ENCODE data around the gene AKT3. TPM values are rescaled to one million over a fixed set of nuclear protein-coding genes. Genes with fewer than 3 reads are reported as not detected.

Gene AKT3
- total and polyA plus RNA-seq, 7 donors = 2.1 to 105 (median 66.4) TPM

DNA sequence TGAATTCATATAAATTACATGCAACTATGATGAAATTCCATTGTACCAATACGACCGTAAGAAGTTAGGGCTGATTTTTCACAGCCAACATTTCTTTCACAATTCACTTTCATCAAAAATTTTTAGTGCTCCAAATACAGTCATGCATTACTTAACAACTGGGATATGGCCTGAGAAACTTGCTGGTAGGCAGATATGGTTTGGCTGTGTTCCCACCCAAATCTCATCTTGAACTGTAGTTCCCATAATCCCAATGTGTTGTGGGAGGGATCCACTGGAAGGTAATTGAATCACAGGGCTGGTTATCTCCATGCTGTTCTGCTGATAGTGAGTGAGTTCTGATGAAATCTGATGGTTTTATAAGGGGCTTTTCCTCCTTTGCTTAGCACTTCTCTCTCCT is 244.4 kb downstream of the AKT3 start:
- Histone ChIP-seq H3K4me1 (no peaks in the 10 kb centered on the region), H3K27me3 (no peaks in the 10 kb centered on the region), H3K9me3 (peaks cover 0 to 7% (median 1%) of the 10 kb centered on the region in 4 donors), H3K36me3 (no peaks in the 10 kb centered on the region), H3K27ac (no peak overlapping the region), H3K4me3 (no peak overlapping the region)
- intact Hi-C loops (cut with DNase I) = no loop called here
- 94 to 96% methylated on average over 2 of the region's 2 CpGs for WGBS, 2 donors
- no peak for DNase-seq
- TF ChIP-seq EP300 (IDR thresholded peaks at IDR 0.05) (no peak), POLR2A (IDR thresholded peaks at IDR 0.05) (no peak), POLR2AphosphoS5 (IDR thresholded peaks at IDR 0.05) (no peak)
- TF ChIP-seq, protein P1, sequence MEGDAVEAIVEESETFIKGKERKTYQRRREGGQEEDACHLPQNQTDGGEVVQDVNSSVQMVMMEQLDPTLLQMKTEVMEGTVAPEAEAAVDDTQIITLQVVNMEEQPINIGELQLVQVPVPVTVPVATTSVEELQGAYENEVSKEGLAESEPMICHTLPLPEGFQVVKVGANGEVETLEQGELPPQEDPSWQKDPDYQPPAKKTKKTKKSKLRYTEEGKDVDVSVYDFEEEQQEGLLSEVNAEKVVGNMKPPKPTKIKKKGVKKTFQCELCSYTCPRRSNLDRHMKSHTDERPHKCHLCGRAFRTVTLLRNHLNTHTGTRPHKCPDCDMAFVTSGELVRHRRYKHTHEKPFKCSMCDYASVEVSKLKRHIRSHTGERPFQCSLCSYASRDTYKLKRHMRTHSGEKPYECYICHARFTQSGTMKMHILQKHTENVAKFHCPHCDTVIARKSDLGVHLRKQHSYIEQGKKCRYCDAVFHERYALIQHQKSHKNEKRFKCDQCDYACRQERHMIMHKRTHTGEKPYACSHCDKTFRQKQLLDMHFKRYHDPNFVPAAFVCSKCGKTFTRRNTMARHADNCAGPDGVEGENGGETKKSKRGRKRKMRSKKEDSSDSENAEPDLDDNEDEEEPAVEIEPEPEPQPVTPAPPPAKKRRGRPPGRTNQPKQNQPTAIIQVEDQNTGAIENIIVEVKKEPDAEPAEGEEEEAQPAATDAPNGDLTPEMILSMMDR (IDR thresholded peaks at IDR 0.05) = no peak

DNA sequence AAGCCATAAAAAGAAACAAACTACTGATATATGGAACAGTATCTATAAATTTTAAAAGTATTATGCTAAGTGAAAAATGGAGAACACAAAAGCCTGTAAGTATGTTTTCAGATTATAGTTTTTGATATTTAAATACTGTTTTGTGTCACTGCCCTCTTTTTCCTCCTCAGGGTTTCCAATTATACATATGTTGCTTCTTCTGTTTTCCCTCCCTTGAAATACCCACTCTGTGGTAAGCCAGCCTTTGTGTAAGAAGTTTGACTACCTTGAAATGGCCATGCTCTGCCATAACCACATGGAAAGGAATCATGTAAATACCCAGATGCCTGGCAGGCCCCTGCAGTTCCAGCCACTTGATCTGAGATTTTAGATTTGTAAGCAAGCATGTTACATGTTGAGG is 248.3 kb downstream of the AKT3 start:
- H3K4me1 ChIP-seq = peaks cover 0 to 10% (median 0%) of the 10 kb centered on the region in 4 donors
- DNase-seq = no peak
- TF ChIP-seq POLR2A (IDR thresholded peaks at IDR 0.05) (no peak), EP300 (IDR thresholded peaks at IDR 0.05) (no peak), POLR2AphosphoS5 (IDR thresholded peaks at IDR 0.05) (no peak)
- TF ChIP-seq, protein P1 (IDR thresholded peaks at IDR 0.05) = no peak
- H3K27me3 ChIP-seq = no peaks in the 10 kb centered on the region
- H3K27ac ChIP-seq = no peak overlapping the region
- H3K9me3 ChIP-seq = peaks cover 0 to 7% (median 1%) of the 10 kb centered on the region in 4 donors
- H3K4me3 ChIP-seq = no peak overlapping the region
- no peaks in the 10 kb centered on the region for H3K36me3 ChIP-seq
- intact Hi-C loops (cut with DNase I) = no loop called here

DNA sequence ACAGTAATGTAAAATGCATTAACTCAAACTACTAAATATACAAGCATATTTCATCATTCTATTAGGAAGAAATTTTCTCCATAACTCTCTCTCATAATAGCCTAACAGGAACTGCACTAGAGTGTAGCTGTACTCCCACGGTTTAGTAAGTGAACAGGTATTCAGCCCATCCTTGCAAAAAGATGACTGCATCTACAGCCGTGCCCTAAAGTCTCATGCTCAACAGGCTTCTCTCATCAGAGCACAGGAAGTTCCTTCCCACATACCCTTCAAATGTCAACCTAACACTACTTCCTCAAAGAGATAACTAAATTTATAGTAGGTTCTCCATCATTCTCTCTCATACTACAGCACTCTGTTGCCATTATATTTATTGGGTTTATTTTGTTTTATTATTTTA is 251.6 kb downstream of the AKT3 start:
- H3K4me1 ChIP-seq = peaks cover 0 to 10% (median 0%) of the 10 kb centered on the region in 4 donors
- DNase-seq = no peak

DNA sequence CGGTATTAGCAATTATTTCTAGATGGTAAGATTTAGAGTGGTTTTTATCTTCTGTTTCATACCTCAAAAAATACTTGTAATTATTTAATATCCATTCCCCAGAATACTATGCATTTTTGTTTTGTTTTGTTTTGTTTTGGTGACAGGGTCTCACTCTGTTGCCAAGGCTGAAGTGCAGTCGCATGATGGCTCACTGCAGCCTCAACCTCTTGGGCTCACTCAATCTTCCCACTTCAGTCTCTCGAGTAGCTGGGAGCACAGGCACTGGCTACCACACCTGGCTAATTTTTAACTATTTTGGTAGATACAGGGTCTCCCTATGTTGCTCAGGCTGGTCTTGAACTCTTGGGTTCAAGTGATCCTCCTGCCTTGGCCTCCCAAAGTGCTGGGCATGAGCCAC is 252.7 kb downstream of the AKT3 start:
- Histone ChIP-seq H3K4me3 (no peak overlapping the region), H3K27me3 (no peaks in the 10 kb centered on the region), H3K27ac (no peak overlapping the region), H3K9me3 (peaks cover 0 to 7% (median 1%) of the 10 kb centered on the region in 4 donors), H3K36me3 (no peaks in the 10 kb centered on the region), H3K4me1 (peaks cover 0 to 10% (median 0%) of the 10 kb centered on the region in 4 donors)
- intact Hi-C loops (cut with DNase I) = no loop called here
- 74 to 79% methylated on average over 3 of the region's 3 CpGs for WGBS, 2 donors
- no peak for DNase-seq
- TF ChIP-seq POLR2AphosphoS5 (IDR thresholded peaks at IDR 0.05) (no peak), EP300 (IDR thresholded peaks at IDR 0.05) (no peak), POLR2A (IDR thresholded peaks at IDR 0.05) (no peak)
- TF ChIP-seq, protein P1 (IDR thresholded peaks at IDR 0.05) = no peak

More for the DNA sequence above, 251.6 kb downstream of the AKT3 start:
- Histone ChIP-seq H3K27ac (no peak overlapping the region), H3K36me3 (no peaks in the 10 kb centered on the region), H3K9me3 (peaks cover 0 to 7% (median 1%) of the 10 kb centered on the region in 4 donors), H3K27me3 (no peaks in the 10 kb centered on the region), H3K4me3 (no peak overlapping the region)
- TF ChIP-seq EP300 (IDR thresholded peaks at IDR 0.05) (no peak), POLR2AphosphoS5 (IDR thresholded peaks at IDR 0.05) (no peak), POLR2A (IDR thresholded peaks at IDR 0.05) (no peak)
- TF ChIP-seq, protein P1 (IDR thresholded peaks at IDR 0.05) = no peak
- 45 to 51% methylated on average over 2 of the region's 2 CpGs for WGBS, 2 donors
- intact Hi-C loops (cut with DNase I) = no loop called here

DNA sequence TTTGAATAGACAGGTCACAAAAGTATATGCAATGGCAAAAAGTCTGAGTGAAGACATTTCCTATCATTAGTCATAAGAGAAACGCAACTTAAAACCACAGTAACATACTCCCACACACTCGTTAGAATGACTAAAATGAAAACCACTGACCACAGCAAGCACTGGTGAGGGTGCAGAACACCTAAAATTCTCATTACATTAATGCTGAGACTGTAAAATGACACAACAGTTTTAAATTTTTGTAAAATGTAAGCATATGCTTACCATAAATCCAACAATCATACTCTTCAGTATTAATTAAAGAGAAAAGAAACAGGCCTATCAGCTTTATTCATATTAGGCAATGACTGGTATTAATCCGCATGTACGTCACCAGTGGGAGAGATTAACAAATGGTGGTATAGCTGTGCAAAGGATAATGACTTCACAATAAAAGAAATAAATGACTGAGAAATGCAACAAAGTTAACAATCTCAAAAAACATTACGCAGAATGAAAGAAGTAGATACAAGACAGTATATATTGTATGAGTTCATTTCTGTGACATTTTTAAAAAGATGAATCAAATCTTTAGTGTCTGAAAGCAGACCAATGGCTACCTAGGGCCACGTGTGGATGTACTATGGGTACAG is 253.5 kb downstream of the AKT3 start:
- H3K9me3 ChIP-seq = no peaks in the 10 kb centered on the region
- H3K27ac ChIP-seq = no peak overlapping the region
- intact Hi-C loops (cut with DNase I) = no loop called here
- peaks cover 0 to 10% (median 0%) of the 10 kb centered on the region in 4 donors for H3K4me1 ChIP-seq
- no peak for DNase-seq
- no peaks in the 10 kb centered on the region for H3K36me3 ChIP-seq
- 68 to 71% methylated on average over 6 of the region's 6 CpGs for WGBS, 2 donors
- no peak for TF ChIP-seq POLR2A (IDR thresholded peaks at IDR 0.05)
- TF ChIP-seq EP300 (IDR thresholded peaks at IDR 0.05) = no peak
- peak in 1 of 4 donors; percentile 10 for TF ChIP-seq POLR2AphosphoS5 (IDR thresholded peaks at IDR 0.05)
- no peak overlapping the region for H3K4me3 ChIP-seq
- no peaks in the 10 kb centered on the region for H3K27me3 ChIP-seq

All from sigmoid colon (tissue), 7 donors.